Stomach (tissue), 19 donors: ENCODE results near the gene DIRAS3. TPM values are rescaled to one million over a fixed set of nuclear protein-coding genes. Genes with fewer than 3 reads are reported as not detected.

ENCODE experiments used
- DNase-seq, 2 donors: peaks; one replicate each; pipeline versions ENCODE4 v3.0.0 to v3.0.0-alpha.2; 2013 to 2019
- H3K27ac ChIP-seq, 5 donors: fragments of 200-600 bp in 4 of 5; sonication (generic) in 4 of 5; one replicate each; pipeline ENCODE4 v1.5.1; 2013 to 2019; ENCODE audit warnings: mild to moderate bottlenecking in 1 of 5, moderate library complexity in 1 of 5
- H3K27me3 ChIP-seq, 3 donors: fragments of 200-600 bp; sonication (generic); one replicate each; pipeline ENCODE4 v1.5.1; 2017 to 2019; ENCODE audit warnings: mixed run types in 1 of 3
- H3K36me3 ChIP-seq, 4 donors: fragments of 200-600 bp; sonication (generic); 1 replicate in 3 of 4; 2 replicates in 1 of 4; pipeline ENCODE4 v1.5.1; 2016 to 2019
- H3K4me1 ChIP-seq, 4 donors: fragments of 200-600 bp; sonication (generic); one replicate each; pipeline ENCODE4 v1.5.1; 2016 to 2019
- H3K4me3 ChIP-seq, 4 donors: fragments of 200-600 bp; sonication (generic) in 3 of 4; one replicate each; pipeline ENCODE4 v1.5.1; 2016 to 2019; ENCODE audit warnings: mild to moderate bottlenecking in 1 of 4
- H3K9me3 ChIP-seq, 4 donors: fragments of 200-600 bp; sonication (generic); one replicate each; pipeline ENCODE4 v1.5.1; 2016 to 2019
- CTCF ChIP-seq, 7 experiments: fragments of 450-650 bp in 4 of 7; fragments of 200-600 bp in 3 of 7; sonication (generic) in 3 of 7; IDR thresholded peaks; one replicate each; pipeline ENCODE4 v1.5.1; 2016 to 2019; ENCODE audit warnings: antibody characterized with exemption in 7 of 7, control low read depth in 2 of 7, mild to moderate bottlenecking in 1 of 7
- EP300 ChIP-seq: sonication (generic); formaldehyde crosslinking; IDR thresholded peaks from one replicate; pipeline ENCODE4 v1.6.1; 2017; ENCODE audit warnings: antibody characterized with exemption
- POLR2A ChIP-seq, 4 donors: fragments of 450-650 bp; IDR thresholded peaks; one replicate each; pipeline ENCODE4 v1.6.1; 2016; ENCODE audit warnings: antibody characterized with exemption in 4 of 4, control low read depth in 2 of 4, mild to moderate bottlenecking in 1 of 4, moderate library complexity in 1 of 4
- POLR2AphosphoS5 ChIP-seq, 3 donors: sonication (generic); formaldehyde crosslinking; IDR thresholded peaks; one replicate each; pipeline ENCODE4 v1.6.1; 2016; ENCODE audit warnings: antibody characterized with exemption in 3 of 3
- WGBS, 5 donors: extraction: QIAGEN DNeasy Blood & Tissue Kit in 3 of 5; methylation state at CpG; one replicate each; pipeline versions ENCODE4 v1.1.5 to v1.1.7; 2013 to 2018; 5-methylcytosine and 5-hydroxymethylcytosine counted together
- intact Hi-C: fragments of 100-400 bp; cut with DNase I; formaldehyde crosslinking; loops from one replicate; pipeline ENCODE4 v1.15.1; 2023; ENCODE audit warnings: low total_unique reads
- long read RNA-seq, 10 donors: transcript quantifications; one replicate each; lab custom pipeline, GENCODE V29; 2026
- polyA plus RNA-seq, 3 donors: library from polyadenylated mRNA; stranded (reverse); fragments of 200-250 nt; gene quantifications; one replicate each; pipeline ENCODE4 v1.2.3, GENCODE V29; 2013
- total RNA-seq, 5 donors: library from RNA; depleted of rRNA; stranded (reverse); fragments of >200 nt; gene quantifications; one replicate each; pipeline versions ENCODE4 v1.1.0 to v1.2.3, GENCODE V29; 2014 to 2016
- donor health status: healthy with polysubstance abuse.
- donor health status: Bipolar disorder and iron deficiency.
- donor health status: healthy.

DIRAS3 gene
- total RNA-seq = 1 to 10 TPM in 3 of 5 donors, not detected in 2; 2.5 to 7.6 (median 5.9) TPM
- 1 to 10 TPM; 3.1 to 6.2 (median 5.2) TPM for polyA plus RNA-seq
- long read RNA-seq, donor 1 = 0 reads
- long read RNA-seq, donor 2, partial matches to known transcripts = 0 of 2 reads
- long read RNA-seq, donor 2, other reads (novel, unspliced or antisense) = 0 of 2 reads
- long read RNA-seq, donor 3, partial matches to known transcripts = 0 of 2 reads
- long read RNA-seq, donor 3, other reads (novel, unspliced or antisense) = 0 of 2 reads
- long read RNA-seq, donor 4 = 0 reads
- long read RNA-seq, donor 5, partial matches to known transcripts = 0 of 1 reads
- long read RNA-seq, donor 5, other reads (novel, unspliced or antisense) = 0 of 1 reads
- long read RNA-seq, donor 6 = 0 reads
- long read RNA-seq, donor 7, partial matches to known transcripts = 0 of 1 reads
- long read RNA-seq, donor 7, other reads (novel, unspliced or antisense) = 0 of 1 reads
- long read RNA-seq, donor 8 = 0 reads
- long read RNA-seq, donor 9 = 0 reads
- long read RNA-seq, donor 10 = 0 reads

- peak within 1 kb of the TSS; percentile 41 to 49 (median 44) for H3K4me3 ChIP-seq
- peak within 1 kb of the TSS in 1 of 5 donors; percentile 61 for H3K27ac ChIP-seq
- H3K9me3 ChIP-seq = peaks cover 0 to 6% (median 0%) of the 10 kb centered on the region in 4 donors
- intact Hi-C loops = no loop called here
- DNase-seq = peak in 1 of 2 donors; percentile 63
- TF ChIP-seq EP300 (no peak), POLR2A (IDR thresholded peaks at IDR 0.05) (no peak), POLR2AphosphoS5 (IDR thresholded peaks at IDR 0.05) (no peak), CTCF (IDR thresholded peaks at IDR 0.05) (no peak)
- H3K36me3 ChIP-seq = peaks cover 0 to 11% (median 5%) of the 10 kb centered on the region in 4 donors
- WGBS, 5 donors = 47 to 66% (median 49%) methylated on average over 45 of the region's 45 CpGs
- H3K4me1 ChIP-seq = peaks cover 0 to 11% (median 2%) of the 10 kb centered on the region in 4 donors
- peaks cover 0 to 13% (median 0%) of the 10 kb centered on the region in 3 donors for H3K27me3 ChIP-seq
Measured at GRCh38 chr1:68049941-68050878, at the start of gene DIRAS3. Gene DIRAS3, minus strand, starts transcription at chr1:68050627. Its CDS starts 3,330 bp downstream, at chr1:68047297.

GRCh38 chr1:68093737-68094136 is 43.3 kb upstream of the DIRAS3 start:
- no peak for DNase-seq
- H3K4me1 ChIP-seq = no peaks in the 10 kb centered on the region
- H3K9me3 ChIP-seq = peaks cover 0 to 8% (median 0%) of the 10 kb centered on the region in 4 donors
- peaks cover 0 to 4% (median 0%) of the 10 kb centered on the region in 4 donors for H3K36me3 ChIP-seq
- intact Hi-C loops = no loop called here
- no peak for TF ChIP-seq POLR2A (IDR thresholded peaks at IDR 0.05)
- no peak for TF ChIP-seq EP300
- no peak for TF ChIP-seq POLR2AphosphoS5 (IDR thresholded peaks at IDR 0.05)
- TF ChIP-seq CTCF (IDR thresholded peaks at IDR 0.05) = no peak
- no peak overlapping the region for H3K27ac ChIP-seq
- no peak overlapping the region for H3K4me3 ChIP-seq
- no peaks in the 10 kb centered on the region for H3K27me3 ChIP-seq

- H3K27ac ChIP-seq = no peak overlapping the region
- H3K9me3 ChIP-seq = peaks cover 0 to 5% (median 0%) of the 10 kb centered on the region in 4 donors
- no peaks in the 10 kb centered on the region for H3K4me1 ChIP-seq
- no peaks in the 10 kb centered on the region for H3K36me3 ChIP-seq
- intact Hi-C loops = no loop called here
- H3K4me3 ChIP-seq = no peak overlapping the region
- DNase-seq = no peak
- TF ChIP-seq POLR2AphosphoS5 (IDR thresholded peaks at IDR 0.05) (no peak), EP300 (no peak), POLR2A (IDR thresholded peaks at IDR 0.05) (no peak), CTCF (IDR thresholded peaks at IDR 0.05) (no peak)
- H3K27me3 ChIP-seq = no peaks in the 10 kb centered on the region
- 82 to 87% (median 85%) methylated on average over 4 of the region's 4 CpGs for WGBS, 5 donors
Measured at GRCh38 chr1:68087184-68087583, 36.8 kb upstream of the DIRAS3 start.

- H3K4me3 ChIP-seq = no peak overlapping the region
- peaks cover 0 to 5% (median 0%) of the 10 kb centered on the region in 4 donors for H3K9me3 ChIP-seq
- H3K4me1 ChIP-seq = no peaks in the 10 kb centered on the region
- TF ChIP-seq EP300 (no peak), POLR2A (IDR thresholded peaks at IDR 0.05) (no peak), POLR2AphosphoS5 (IDR thresholded peaks at IDR 0.05) (no peak), CTCF (IDR thresholded peaks at IDR 0.05) (no peak)
- H3K27ac ChIP-seq = no peak overlapping the region
- DNase-seq = no peak
- 77 to 100% (median 88%) methylated on average over 1 of the region's 1 CpG for WGBS, 5 donors
- H3K27me3 ChIP-seq = no peaks in the 10 kb centered on the region
- H3K36me3 ChIP-seq = no peaks in the 10 kb centered on the region
- intact Hi-C loops = no loop called here
Measured at GRCh38 chr1:68085752-68086151, 35.3 kb upstream of the DIRAS3 start.
